GM19468 (cell line): Measurements from ENCODE around the gene ZNF407.
"Not testable (repeated sequence)": the region's sequence is repeated elsewhere in the genome, so short reads cannot be mapped to it uniquely, and the experiment has no call there.

ENCODE experiments used
- ATAC-seq: cut with Tn5 transposase; IDR thresholded peaks from one replicate; pipeline ENCODE4 v1.9.1; 2021; ENCODE audit warnings: mild to moderate bottlenecking, moderate library complexity, moderate number of reproducible peaks; ENCODE audit not compliant: unreplicated experiment; ENCODE audit errors: extremely low read depth

ZNF407 gene, protein sequence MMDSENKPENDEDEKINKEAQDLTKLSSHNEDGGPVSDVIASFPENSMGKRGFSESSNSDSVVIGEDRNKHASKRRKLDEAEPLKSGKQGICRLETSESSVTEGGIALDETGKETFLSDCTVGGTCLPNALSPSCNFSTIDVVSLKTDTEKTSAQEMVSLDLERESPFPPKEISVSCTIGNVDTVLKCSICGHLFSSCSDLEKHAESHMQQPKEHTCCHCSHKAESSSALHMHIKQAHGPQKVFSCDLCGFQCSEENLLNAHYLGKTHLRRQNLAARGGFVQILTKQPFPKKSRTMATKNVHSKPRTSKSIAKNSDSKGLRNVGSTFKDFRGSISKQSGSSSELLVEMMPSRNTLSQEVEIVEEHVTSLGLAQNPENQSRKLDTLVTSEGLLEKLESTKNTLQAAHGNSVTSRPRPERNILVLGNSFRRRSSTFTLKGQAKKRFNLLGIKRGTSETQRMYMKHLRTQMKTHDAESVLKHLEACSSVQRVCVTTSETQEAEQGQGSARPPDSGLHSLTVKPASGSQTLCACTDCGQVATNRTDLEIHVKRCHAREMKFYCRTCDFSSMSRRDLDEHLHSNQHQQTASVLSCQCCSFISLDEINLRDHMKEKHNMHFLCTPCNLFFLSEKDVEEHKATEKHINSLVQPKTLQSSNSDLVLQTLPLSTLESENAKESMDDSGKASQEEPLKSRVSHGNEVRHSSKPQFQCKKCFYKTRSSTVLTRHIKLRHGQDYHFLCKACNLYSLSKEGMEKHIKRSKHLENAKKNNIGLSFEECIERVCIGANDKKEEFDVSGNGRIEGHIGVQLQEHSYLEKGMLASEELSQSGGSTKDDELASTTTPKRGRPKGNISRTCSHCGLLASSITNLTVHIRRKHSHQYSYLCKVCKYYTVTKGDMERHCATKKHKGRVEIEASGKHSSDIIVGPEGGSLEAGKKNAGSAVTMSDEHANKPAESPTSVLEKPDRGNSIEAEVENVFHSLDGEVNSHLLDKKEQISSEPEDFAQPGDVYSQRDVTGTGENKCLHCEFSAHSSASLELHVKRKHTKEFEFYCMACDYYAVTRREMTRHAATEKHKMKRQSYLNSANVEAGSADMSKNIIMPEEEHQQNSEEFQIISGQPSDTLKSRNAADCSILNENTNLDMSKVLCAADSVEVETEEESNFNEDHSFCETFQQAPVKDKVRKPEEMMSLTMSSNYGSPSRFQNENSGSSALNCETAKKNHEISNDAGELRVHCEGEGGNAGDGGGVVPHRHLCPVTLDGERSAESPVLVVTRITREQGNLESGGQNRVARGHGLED (N-terminal part only)

GRCh38 chr18:74597662-74598349 is at the start of gene ZNF407:
Gene ZNF407 (plus strand): TSS chr18:74597870. CDS start chr18:74631020, 33,150 bp downstream.
- peak; percentile 41 for ATAC-seq

DNA sequence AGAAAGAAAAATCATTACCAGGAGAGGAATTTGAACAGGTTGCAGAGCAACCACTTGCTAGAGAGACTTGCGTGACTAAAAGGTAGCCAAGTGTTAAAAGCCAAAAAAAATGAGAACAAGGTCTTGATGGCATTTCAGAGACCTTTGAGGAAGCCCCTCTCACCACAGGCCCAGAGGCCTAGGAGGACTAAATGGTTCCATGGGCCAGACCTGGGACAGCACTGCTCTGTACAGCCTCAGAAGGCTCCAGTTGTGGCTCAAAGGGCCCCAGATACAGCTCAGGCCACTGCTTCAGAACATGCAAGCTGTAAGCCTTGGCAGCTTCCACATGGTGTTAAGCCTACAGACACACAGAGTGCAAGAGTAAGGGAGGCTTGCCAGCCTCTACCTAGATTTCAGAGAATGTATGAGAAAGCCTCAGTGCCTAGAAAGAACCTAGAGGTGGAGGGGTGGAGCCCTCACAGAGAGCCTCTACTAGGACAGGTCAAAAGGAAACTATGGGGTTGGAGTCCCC is 48.0 kb upstream of the ZNF407 start:
- ATAC-seq, result no peak

DNA sequence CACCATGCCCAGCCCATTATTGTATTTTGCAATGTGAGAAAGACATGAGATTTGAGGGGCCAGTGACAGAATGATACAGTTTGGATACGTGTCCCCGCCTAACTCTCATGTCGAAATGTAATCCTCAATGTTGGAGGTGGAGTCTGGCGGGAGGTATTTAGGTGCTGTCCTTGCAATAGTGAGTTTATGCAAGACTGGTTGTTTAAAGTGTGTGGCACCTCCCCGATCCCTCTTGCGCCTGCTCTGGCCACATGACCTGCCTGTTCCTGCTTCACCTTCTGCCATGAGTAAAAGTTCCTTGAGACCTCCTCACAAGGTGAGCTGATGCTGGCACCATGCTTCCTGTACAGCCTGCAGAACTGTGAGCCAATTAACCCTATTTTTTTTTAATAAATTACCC is 46.8 kb upstream of the ZNF407 start:
- no peak for ATAC-seq

- no peak for ATAC-seq
These were observed 46.2 kb upstream of the ZNF407 start for GRCh38 chr18:74551452-74551851.

GRCh38 chr18:74551936-74552555 is 45.6 kb upstream of the ZNF407 start:
- ATAC-seq, result peak; percentile 83

- no peak for ATAC-seq
These were observed 41.5 kb upstream of the ZNF407 start for GRCh38 chr18:74556126-74556525.

DNA sequence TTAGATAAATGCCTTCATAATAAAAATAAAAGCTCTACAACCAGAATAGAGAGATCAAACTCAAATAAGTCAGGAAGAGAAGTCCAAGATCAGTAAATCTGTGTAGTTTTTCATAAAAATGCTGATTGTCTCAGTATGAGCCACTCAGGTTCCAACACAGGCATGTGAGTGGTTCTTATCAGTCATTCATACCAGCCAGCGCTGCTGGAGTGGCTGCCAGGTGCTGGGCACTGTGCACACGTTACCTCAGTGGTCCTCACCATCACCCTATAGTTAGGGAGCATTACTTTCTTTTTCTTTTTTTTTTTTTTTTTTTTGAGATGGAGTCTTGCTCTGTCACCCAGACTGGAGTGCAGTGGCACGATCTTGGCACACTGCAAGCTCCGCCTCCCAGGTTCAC is 39.6 kb upstream of the ZNF407 start:
- no peak for ATAC-seq

GRCh38 chr18:74562131-74562730 is 35.4 kb upstream of the ZNF407 start:
- ATAC-seq, result no peak

- ATAC-seq, result no peak
These were observed 34.9 kb upstream of the ZNF407 start for GRCh38 chr18:74562775-74563174.

DNA sequence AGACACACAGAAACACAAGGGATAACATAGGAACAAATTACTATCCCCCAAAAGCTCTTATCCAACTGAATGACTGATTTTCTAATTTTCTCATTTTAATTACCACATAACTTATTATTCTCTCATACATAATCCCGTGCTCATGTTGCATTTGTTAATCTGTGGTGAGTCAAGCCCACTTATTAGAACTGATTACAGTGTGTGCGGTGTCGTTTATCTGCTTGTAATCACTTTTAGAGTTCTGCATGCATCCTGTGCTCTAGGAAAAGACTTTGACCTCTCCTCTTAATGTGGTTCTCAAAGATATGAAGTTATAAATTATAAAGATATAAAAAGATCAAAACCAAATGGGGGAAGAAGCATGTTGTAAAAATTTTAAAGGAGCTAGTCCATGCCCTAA is 33.7 kb upstream of the ZNF407 start:
- no peak for ATAC-seq

GRCh38 chr18:74565164-74565563 is 32.5 kb upstream of the ZNF407 start:
- ATAC-seq, result not testable (repeated sequence)

- ATAC-seq, result not testable (repeated sequence)
These were observed 31.7 kb upstream of the ZNF407 start for GRCh38 chr18:74565993-74566392.

- ATAC-seq, result no peak
These were observed 29.8 kb upstream of the ZNF407 start for GRCh38 chr18:74567822-74568221.

DNA sequence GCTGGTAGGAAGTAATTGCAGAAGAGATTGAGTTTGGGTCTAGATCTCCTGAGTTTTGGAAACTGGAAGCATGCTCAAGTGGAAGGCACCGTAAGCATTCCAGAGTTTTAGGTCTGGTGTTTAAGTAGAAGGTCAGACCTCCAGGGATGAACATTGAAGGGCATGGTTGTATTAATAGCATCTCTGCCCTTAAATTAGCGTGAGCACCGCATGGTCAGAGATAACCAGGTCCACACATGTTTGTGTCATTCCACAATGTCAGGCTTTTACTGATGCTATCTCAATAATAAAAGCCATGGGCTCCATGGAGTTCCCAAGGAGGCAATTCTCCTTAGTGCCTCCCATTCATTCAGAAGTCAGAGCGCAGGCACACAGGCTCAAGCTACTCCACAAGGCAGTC is 28.3 kb upstream of the ZNF407 start:
- ATAC-seq, result no peak

DNA sequence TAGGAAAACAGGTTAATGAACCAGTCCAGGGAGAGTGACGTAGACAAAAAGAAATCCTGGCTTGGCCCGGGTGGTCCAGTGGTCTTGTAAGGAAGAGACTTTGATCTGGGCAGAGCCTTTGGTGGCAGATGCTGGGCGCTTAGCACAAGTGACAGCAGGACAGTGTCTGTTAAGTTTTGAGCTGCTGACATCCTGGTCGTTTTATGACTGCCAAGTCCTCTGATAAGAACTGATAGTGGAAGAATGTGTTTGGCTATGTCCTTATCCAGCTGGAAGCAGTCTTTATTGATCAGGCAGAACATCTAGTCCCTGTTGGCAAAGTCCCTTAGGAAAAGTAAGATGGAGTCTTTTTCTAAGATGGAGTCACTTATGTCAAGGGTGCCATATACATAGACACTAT is 27.4 kb upstream of the ZNF407 start:
- ATAC-seq, result no peak

DNA sequence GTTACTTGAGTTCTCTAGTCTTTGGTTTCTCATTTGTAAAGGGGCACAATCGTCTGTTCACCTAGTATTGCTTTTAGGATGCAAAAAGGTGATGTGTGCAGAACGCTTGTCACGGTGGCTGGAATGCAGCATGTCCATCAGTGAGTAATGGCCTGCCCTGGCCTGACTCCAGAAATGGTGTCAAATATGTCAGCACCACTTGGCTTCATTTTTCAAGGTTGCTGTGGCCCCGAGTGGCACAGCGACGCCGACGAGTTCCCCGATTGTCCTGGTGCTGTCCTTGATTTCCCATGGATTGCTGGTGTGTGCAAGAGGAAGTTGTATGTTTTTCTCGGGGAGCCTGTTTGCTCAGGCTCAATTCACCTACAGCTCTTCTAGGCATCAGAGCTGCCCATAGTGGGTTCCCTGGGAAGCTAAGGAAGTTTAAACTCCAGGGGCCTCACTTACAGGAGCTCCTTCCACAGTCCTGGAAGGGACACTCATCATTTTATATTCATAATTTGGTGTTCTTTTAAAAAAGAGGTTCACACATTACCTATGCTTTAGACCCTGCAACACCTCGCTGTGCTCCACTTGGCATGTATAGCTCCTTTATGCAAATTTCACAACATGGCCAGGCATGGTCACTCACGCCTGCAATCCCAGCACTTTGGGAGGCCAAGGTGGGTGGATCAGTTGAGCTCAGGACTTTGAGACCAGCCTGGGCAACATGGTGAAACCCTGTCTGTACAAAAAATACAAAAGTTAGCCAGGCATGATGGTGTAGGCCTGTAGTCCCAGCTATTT is 25.6 kb upstream of the ZNF407 start:
- ATAC-seq, result no peak

DNA sequence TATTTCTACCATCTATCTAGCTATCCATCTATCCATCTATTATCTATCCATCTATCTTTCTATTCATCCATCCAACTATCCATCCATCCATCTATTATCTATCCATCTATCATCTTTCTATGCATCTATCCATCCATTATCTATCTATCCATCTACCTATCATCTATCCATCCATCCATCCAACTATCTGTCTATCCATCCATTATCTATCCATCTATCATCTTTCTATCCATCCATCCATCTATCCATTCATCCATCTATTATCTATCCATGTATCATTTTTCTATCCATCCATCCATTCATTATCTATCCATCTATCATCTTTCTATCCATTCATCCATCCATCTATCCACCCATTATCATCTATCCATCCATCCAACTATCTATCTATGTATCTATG is 24.6 kb upstream of the ZNF407 start:
- ATAC-seq, result no peak

- no peak for ATAC-seq
These were observed 22.8 kb upstream of the ZNF407 start for GRCh38 chr18:74574916-74575315.
